Transverse colon (tissue), 4 donors: Measurements from ENCODE around the gene NAA11.

Experiments used
- POLR2AphosphoS5 ChIP-seq, 3 donors: sonication (generic); formaldehyde crosslinking; IDR thresholded peaks; one replicate each; pipeline ENCODE4 v1.6.1; 2016; ENCODE audit warnings: antibody characterized with exemption in 3 of 3
- TF ChIP-seq, protein P1 (sequence below), 5 experiments: fragments of 200-600 bp in 3 of 5; fragments of 450-650 bp in 2 of 5; sonication (generic) in 3 of 5; IDR thresholded peaks; 1 replicate in 2 of 5; 2 replicates in 3 of 5; pipeline ENCODE4 v1.5.1; 2016 to 2017; ENCODE audit warnings: antibody characterized with exemption in 5 of 5, inconsistent platforms in 3 of 5, mild to moderate bottlenecking in 2 of 5, moderate library complexity in 1 of 5

DNA sequence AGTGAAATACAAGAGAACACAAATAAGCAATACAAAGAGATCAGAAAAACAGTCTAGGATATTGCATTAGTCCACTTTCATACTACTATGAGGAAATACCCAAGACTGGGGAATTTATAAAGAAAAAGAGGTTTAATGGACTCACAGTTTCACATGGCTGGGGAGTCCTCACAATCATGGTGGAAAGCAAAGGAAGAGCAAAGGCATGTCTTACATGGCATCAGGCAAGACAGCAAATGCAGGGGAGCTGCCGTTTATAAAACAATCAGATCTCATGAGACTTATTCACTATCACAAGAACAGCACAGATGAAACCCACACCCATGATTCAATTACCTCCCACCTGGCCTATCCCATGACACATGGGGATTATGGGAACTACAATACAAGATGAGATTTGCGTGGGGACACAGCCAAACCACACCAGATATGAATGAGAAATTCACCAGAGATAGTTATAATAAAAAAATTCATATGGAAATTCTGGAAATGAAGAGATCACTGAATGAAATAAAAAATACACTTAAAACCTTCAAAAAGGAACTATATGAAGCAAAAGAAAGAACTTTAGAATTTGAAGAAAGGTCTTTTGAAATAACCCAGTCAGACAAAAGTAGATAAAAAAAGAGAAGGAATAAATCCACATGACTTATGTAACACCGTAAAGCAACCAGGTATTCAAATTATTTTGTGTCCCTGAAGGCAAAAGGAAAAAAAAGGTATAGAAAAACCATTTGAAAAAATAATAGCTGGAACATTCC is 16.2 kb upstream of the NAA11 start:
- TF ChIP-seq, protein P1, sequence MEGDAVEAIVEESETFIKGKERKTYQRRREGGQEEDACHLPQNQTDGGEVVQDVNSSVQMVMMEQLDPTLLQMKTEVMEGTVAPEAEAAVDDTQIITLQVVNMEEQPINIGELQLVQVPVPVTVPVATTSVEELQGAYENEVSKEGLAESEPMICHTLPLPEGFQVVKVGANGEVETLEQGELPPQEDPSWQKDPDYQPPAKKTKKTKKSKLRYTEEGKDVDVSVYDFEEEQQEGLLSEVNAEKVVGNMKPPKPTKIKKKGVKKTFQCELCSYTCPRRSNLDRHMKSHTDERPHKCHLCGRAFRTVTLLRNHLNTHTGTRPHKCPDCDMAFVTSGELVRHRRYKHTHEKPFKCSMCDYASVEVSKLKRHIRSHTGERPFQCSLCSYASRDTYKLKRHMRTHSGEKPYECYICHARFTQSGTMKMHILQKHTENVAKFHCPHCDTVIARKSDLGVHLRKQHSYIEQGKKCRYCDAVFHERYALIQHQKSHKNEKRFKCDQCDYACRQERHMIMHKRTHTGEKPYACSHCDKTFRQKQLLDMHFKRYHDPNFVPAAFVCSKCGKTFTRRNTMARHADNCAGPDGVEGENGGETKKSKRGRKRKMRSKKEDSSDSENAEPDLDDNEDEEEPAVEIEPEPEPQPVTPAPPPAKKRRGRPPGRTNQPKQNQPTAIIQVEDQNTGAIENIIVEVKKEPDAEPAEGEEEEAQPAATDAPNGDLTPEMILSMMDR (IDR thresholded peaks at IDR 0.05): no peak
- TF ChIP-seq POLR2AphosphoS5 (IDR thresholded peaks at IDR 0.05): no peak
